Measurements from ENCODE around the gene AUTS2. TPM values are rescaled to one million over a fixed set of nuclear protein-coding genes. Genes with fewer than 3 reads are reported as not detected.

Gene AUTS2
- total and polyA plus RNA-seq, 2 experiments from 2014 or later: 32.0 to 91.0 TPM

DNA sequence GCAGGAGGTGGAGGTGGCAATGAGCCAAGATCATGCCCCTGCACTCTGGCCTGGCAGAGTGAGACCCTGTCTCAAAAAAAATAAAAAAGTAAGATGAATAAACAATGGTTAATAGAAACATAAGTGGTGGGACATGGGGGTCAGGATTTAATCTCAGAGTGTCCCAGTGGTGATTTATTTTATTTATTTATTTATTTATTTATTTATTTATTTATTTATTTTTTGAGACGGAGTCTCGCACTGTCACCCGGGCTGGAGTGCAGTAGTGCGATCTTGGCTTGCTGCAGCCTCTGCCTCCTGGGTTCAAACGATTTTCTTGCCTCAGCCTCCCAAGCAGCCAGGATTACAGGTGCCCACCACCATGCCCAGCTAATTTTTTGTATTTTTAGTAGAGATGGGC lies 1051.0 kb downstream of the AUTS2 start:
- ATAC-seq (no peak), DNase-seq (ENCODE audit: low spot score) (no peak)
- Histone ChIP-seq H3K79me2 (replicated peaks; ENCODE audit: insufficient read depth) (no peaks in the 10 kb centered on the region), H3K27ac (ENCODE audit: low read depth) (no peak overlapping the region), H2AFZ (no peak overlapping the region), H3K27me3 (ENCODE audit: insufficient read depth) (no peaks in the 10 kb centered on the region), H3K9me2 (ENCODE audit: insufficient read depth) (0 out of 2 replicates have a peak, but pooled peaks cover 10% of the 10 kb centered on the region), H3K4me1 (ENCODE audit: insufficient read depth) (no peaks in the 10 kb centered on the region; the same call in 1 of the 2 replicates), H3K4me3 (no peak overlapping the region), H4K20me1 (replicated peaks; ENCODE audit: insufficient read depth) (no peaks in the 10 kb centered on the region), H3F3A (replicated peaks; ENCODE audit: low read depth) (no peaks in the 10 kb centered on the region), H3K4me2 (no peak overlapping the region), H3K36me3 (ENCODE audit: insufficient read depth) (no peaks in the 10 kb centered on the region)
- TF ChIP-seq, protein P1, sequence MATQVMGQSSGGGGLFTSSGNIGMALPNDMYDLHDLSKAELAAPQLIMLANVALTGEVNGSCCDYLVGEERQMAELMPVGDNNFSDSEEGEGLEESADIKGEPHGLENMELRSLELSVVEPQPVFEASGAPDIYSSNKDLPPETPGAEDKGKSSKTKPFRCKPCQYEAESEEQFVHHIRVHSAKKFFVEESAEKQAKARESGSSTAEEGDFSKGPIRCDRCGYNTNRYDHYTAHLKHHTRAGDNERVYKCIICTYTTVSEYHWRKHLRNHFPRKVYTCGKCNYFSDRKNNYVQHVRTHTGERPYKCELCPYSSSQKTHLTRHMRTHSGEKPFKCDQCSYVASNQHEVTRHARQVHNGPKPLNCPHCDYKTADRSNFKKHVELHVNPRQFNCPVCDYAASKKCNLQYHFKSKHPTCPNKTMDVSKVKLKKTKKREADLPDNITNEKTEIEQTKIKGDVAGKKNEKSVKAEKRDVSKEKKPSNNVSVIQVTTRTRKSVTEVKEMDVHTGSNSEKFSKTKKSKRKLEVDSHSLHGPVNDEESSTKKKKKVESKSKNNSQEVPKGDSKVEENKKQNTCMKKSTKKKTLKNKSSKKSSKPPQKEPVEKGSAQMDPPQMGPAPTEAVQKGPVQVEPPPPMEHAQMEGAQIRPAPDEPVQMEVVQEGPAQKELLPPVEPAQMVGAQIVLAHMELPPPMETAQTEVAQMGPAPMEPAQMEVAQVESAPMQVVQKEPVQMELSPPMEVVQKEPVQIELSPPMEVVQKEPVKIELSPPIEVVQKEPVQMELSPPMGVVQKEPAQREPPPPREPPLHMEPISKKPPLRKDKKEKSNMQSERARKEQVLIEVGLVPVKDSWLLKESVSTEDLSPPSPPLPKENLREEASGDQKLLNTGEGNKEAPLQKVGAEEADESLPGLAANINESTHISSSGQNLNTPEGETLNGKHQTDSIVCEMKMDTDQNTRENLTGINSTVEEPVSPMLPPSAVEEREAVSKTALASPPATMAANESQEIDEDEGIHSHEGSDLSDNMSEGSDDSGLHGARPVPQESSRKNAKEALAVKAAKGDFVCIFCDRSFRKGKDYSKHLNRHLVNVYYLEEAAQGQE (IDR thresholded peaks at IDR 0.05; ENCODE audit: unreplicated experiment): no peak
- TF ChIP-seq JUNB (IDR thresholded peaks at IDR 0.05; ENCODE audit: unreplicated experiment) (no peak), EZH2 (IDR thresholded peaks at IDR 0.05; ENCODE audit: low read depth, unreplicated experiment) (no peak)
- Mint-ChIP-seq H3K27me3 (ENCODE audit: insufficient read depth, low read depth, poor library complexity) (peaks cover 6% of the 10 kb centered on the region), H3K4me1 (peaks cover 5% of the 10 kb centered on the region), H3K9me3 (no peaks in the 10 kb centered on the region), H3K27ac (no peak overlapping the region), H3K36me3 (ENCODE audit: low read depth) (no peaks in the 10 kb centered on the region), H3K4me3 (no peak overlapping the region)

DNA sequence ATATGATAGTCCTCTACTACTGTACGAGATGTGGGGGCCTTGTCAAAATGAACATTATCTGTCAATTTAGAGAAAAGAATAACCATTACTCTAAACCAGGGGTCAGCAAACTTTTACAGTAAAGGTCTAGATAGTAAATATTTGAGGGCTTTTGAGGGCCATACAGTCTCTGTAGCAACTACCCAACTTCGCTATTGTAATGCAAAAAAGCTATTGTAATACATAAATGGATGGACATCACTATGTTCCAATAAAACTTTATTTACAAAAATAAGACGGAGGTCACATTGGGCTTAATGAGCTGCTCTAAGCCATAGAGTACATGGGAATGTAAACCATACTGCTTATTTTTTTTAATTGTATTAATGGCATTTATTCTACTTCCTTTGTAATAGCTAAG lies 1055.9 kb downstream of the AUTS2 start:
- Mint-ChIP-seq H3K27ac (no peak overlapping the region), H3K27me3 (ENCODE audit: insufficient read depth, low read depth, poor library complexity) (no peaks in the 10 kb centered on the region), H3K4me1 (peaks cover 19% of the 10 kb centered on the region), H3K36me3 (ENCODE audit: low read depth) (no peaks in the 10 kb centered on the region), H3K9me3 (no peaks in the 10 kb centered on the region), H3K4me3 (no peak overlapping the region)
- Histone ChIP-seq H3K27ac (ENCODE audit: low read depth) (no peak overlapping the region), H3K36me3 (ENCODE audit: insufficient read depth) (no peaks in the 10 kb centered on the region), H3K4me1 (ENCODE audit: insufficient read depth) (no peaks in the 10 kb centered on the region; the same call in 1 of the 2 replicates), H3K79me2 (replicated peaks; ENCODE audit: insufficient read depth) (no peaks in the 10 kb centered on the region), H3K4me2 (no peak overlapping the region), H3K27me3 (ENCODE audit: insufficient read depth) (no peaks in the 10 kb centered on the region), H2AFZ (no peak overlapping the region), H4K20me1 (replicated peaks; ENCODE audit: insufficient read depth) (no peaks in the 10 kb centered on the region), H3K9me2 (ENCODE audit: insufficient read depth) (0 out of 2 replicates have a peak, but pooled peaks cover 10% of the 10 kb centered on the region), H3K4me3 (no peak overlapping the region), H3F3A (replicated peaks; ENCODE audit: low read depth) (no peaks in the 10 kb centered on the region)
- DNase-seq (ENCODE audit: low spot score) (no peak), ATAC-seq (no peak)
- TF ChIP-seq, protein P1 (IDR thresholded peaks at IDR 0.05; ENCODE audit: unreplicated experiment): no peak
- TF ChIP-seq, protein P2, sequence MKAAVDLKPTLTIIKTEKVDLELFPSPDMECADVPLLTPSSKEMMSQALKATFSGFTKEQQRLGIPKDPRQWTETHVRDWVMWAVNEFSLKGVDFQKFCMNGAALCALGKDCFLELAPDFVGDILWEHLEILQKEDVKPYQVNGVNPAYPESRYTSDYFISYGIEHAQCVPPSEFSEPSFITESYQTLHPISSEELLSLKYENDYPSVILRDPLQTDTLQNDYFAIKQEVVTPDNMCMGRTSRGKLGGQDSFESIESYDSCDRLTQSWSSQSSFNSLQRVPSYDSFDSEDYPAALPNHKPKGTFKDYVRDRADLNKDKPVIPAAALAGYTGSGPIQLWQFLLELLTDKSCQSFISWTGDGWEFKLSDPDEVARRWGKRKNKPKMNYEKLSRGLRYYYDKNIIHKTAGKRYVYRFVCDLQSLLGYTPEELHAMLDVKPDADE (IDR thresholded peaks at IDR 0.05): no peak
- TF ChIP-seq ZNF331 (CRISPR knock-in tag; IDR thresholded peaks at IDR 0.05; ENCODE audit: low read depth): no peak
- TF ChIP-seq NANOG (IDR thresholded peaks at IDR 0.05; ENCODE audit: borderline replicate concordance): no peak

Measured in GM23338 (cell line).